GM19025 (cell line): ENCODE measurements around the gene LCN6.

Experiments
- ATAC-seq: cut with Tn5 transposase; IDR thresholded peaks from one replicate; pipeline ENCODE4 v1.9.1; 2021; ENCODE audit warnings: mild to moderate bottlenecking, low read depth, moderate library complexity; ENCODE audit not compliant: unreplicated experiment

Gene LCN6

GRCh38 chr9:136695435-136695895, 52.9 kb downstream of the LCN6 start:
- no peak for ATAC-seq

DNA sequence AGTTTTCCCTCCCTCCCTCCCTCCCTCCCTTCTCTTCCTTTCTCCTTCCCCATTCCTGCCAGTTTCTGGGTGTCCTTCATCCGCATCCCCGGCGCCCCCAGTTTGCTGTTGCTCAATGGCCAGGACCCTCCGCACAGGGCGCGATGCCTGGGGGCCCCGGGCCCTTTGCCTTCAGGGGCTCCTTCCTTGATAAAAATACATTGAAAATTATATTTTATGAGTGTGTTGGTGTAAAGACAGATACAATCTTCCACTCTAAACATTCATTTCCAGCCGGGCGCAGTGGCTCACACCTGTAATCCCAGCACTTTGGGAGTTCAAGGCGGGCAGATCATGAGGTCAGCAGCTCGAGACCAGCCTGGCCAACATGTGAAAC, 53.5 kb downstream of the LCN6 start:
- no peak for ATAC-seq

GRCh38 chr9:136694163-136694871, 54.0 kb downstream of the LCN6 start:
- no peak for ATAC-seq
